Choroid plexus epithelial cell (primary cell): ENCODE results near the gene CREBBP.

Source experiments
- DNase-seq: peaks from one replicate; pipeline ENCODE4 v3.0.0-alpha.2; 2010; ENCODE audit warnings: low read depth
- H3K4me3 ChIP-seq: 2 replicates; pipeline ENCODE4 v1.5.1; 2011; ENCODE audit warnings: low read depth, mild to moderate bottlenecking, control low read depth, low read length, moderate library complexity
- CTCF ChIP-seq: conservative IDR thresholded peaks from 2 replicates; pipeline ENCODE4 v1.5.1; 2011; ENCODE audit warnings: low read depth, mild to moderate bottlenecking, control low read depth, inconsistent platforms, low read length, moderate library complexity

CREBBP gene

GRCh38 chr16:3879887-3880564, 487 bp downstream of the CREBBP start:
- H3K4me3 ChIP-seq, result peak overlapping the region; percentile 89
- DNase-seq, result peak; percentile 64
- peak; percentile 16 for TF ChIP-seq CTCF

GRCh38 chr16:3879258-3879886, 1.1 kb downstream of the CREBBP start:
- peak overlapping the region; percentile 89 for H3K4me3 ChIP-seq
- TF ChIP-seq CTCF, result no peak
- DNase-seq, result peak; percentile 20

- TF ChIP-seq CTCF, result no peak
These were observed 1.9 kb downstream of the CREBBP start for GRCh38 chr16:3878610-3879009.

GRCh38 chr16:3876695-3877094, 3.8 kb downstream of the CREBBP start:
- DNase-seq, result no peak
- H3K4me3 ChIP-seq, result no peak overlapping the region
- TF ChIP-seq CTCF, result no peak

More at GRCh38 chr16:3878610-3879009, 1.9 kb downstream of the CREBBP start:
- peak overlapping the region; percentile 89 for H3K4me3 ChIP-seq
- peak; percentile 57 for DNase-seq

- no peak for DNase-seq
- H3K4me3 ChIP-seq, result no peak overlapping the region
- no peak for TF ChIP-seq CTCF
These were observed 4.4 kb downstream of the CREBBP start for GRCh38 chr16:3876160-3876559.

- no peak for TF ChIP-seq CTCF
- DNase-seq, result no peak
- H3K4me3 ChIP-seq, result no peak overlapping the region
These were observed 5.5 kb downstream of the CREBBP start for GRCh38 chr16:3874794-3875692.
